ENCODE measurements around the gene XPR1.

The XPR1 gene

DNA sequence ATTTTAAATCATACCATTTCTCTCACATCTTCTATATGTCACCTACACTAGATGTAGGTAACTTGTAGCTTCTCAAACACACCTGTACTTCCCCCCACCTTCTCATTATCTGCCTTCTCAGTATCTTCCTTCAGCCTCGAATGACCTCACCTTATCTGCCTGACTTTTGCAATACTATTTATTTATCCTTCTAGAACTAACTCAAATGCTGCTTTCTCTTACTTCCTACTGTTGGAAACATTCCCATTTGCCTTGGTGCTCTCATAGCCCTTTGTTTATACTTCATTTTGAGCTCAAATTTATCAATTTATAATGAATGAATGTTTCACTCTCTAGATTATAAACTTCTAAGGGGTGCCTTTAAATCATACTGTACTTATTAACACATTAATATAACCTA, 230.5 kb downstream of the XPR1 start:
- no peak overlapping the region for H3K4me3 ChIP-seq (ENCODE audit: insufficient read depth, low read length, poor library complexity, severe bottlenecking)
- H2AFZ ChIP-seq (ENCODE audit: low read depth, low read length, severe bottlenecking) = no peak overlapping the region
- TF ChIP-seq EZH2phosphoT487 (conservative IDR thresholded peaks at IDR 0.05; ENCODE audit: low read length) = no peak
- TF ChIP-seq, protein P1, sequence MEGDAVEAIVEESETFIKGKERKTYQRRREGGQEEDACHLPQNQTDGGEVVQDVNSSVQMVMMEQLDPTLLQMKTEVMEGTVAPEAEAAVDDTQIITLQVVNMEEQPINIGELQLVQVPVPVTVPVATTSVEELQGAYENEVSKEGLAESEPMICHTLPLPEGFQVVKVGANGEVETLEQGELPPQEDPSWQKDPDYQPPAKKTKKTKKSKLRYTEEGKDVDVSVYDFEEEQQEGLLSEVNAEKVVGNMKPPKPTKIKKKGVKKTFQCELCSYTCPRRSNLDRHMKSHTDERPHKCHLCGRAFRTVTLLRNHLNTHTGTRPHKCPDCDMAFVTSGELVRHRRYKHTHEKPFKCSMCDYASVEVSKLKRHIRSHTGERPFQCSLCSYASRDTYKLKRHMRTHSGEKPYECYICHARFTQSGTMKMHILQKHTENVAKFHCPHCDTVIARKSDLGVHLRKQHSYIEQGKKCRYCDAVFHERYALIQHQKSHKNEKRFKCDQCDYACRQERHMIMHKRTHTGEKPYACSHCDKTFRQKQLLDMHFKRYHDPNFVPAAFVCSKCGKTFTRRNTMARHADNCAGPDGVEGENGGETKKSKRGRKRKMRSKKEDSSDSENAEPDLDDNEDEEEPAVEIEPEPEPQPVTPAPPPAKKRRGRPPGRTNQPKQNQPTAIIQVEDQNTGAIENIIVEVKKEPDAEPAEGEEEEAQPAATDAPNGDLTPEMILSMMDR (IDR thresholded peaks at IDR 0.05; ENCODE audit: insufficient read depth, low read length, poor library complexity, severe bottlenecking) = no peak
- H4K20me1 ChIP-seq (ENCODE audit: low read depth, low read length) = no peaks in the 10 kb centered on the region
- no peak overlapping the region for H3K9ac ChIP-seq (ENCODE audit: low read length)
- H3K9me3 ChIP-seq (ENCODE audit: insufficient read depth, low read length) = no peaks in the 10 kb centered on the region
- H3K36me3 ChIP-seq (ENCODE audit: low read length) = no peaks in the 10 kb centered on the region
- no peak overlapping the region for H3K27ac ChIP-seq (ENCODE audit: low read depth, low read length)
- no peak overlapping the region for H3K4me2 ChIP-seq (ENCODE audit: low read depth, low read length, poor library complexity, severe bottlenecking)
- no peaks in the 10 kb centered on the region; the same call in 1 of the 2 replicates for H3F3A ChIP-seq (ENCODE audit: insufficient read depth)
- H3K79me2 ChIP-seq (ENCODE audit: insufficient read depth, low read length) = no peaks in the 10 kb centered on the region
- H3K9me2 ChIP-seq (replicated peaks; ENCODE audit: insufficient read depth, low read length) = no peaks in the 10 kb centered on the region
- no peaks in the 10 kb centered on the region for H3K27me3 ChIP-seq (ENCODE audit: low read length)

DNA sequence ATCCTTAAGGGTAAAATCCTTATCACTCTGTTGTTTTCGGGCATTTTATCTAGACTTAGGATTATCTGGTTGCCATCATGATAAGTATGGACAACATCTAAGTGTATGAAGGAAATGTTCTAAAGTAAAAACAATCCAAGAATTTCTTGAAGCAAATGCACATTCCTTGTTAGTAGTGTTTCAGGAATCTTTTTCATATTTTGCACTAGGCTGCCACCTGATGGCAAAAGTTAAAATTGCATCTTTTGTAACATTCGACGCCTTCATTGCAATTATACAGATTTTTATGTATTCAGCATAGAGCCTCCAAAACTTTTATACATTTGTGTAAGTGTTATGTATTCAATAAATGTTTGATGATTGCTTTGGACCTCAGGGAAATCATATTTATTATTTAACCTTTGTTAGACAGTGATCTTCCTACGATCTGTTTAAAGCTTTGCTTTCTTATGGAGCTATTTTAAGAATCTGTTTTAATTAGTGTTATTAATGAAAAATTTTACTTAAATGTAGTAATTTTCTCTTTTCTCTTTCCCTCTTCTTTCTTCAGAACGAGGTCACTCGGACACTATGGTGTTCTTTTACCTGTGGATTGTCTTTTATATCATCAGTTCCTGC, 231.4 kb downstream of the XPR1 start:
- Histone ChIP-seq H3K27me3 (ENCODE audit: low read length) (no peaks in the 10 kb centered on the region), H3K36me3 (ENCODE audit: low read length) (no peaks in the 10 kb centered on the region), H3K9me3 (ENCODE audit: insufficient read depth, low read length) (no peaks in the 10 kb centered on the region), H3K9ac (ENCODE audit: low read length) (no peak overlapping the region), H3K27ac (ENCODE audit: low read depth, low read length) (no peak overlapping the region), H3K4me2 (ENCODE audit: low read depth, low read length, poor library complexity, severe bottlenecking) (no peak overlapping the region), H3K9me2 (replicated peaks; ENCODE audit: insufficient read depth, low read length) (no peaks in the 10 kb centered on the region), H2AFZ (ENCODE audit: low read depth, low read length, severe bottlenecking) (no peak overlapping the region), H4K20me1 (ENCODE audit: low read depth, low read length) (no peaks in the 10 kb centered on the region), H3K79me2 (ENCODE audit: insufficient read depth, low read length) (no peaks in the 10 kb centered on the region), H3F3A (ENCODE audit: insufficient read depth) (no peaks in the 10 kb centered on the region; the same call in 1 of the 2 replicates), H3K4me3 (ENCODE audit: insufficient read depth, low read length, poor library complexity, severe bottlenecking) (no peak overlapping the region)
- no peak for TF ChIP-seq EZH2phosphoT487 (conservative IDR thresholded peaks at IDR 0.05; ENCODE audit: low read length)
- TF ChIP-seq, protein P1 (IDR thresholded peaks at IDR 0.05; ENCODE audit: insufficient read depth, low read length, poor library complexity, severe bottlenecking) = peak; percentile 44

DNA sequence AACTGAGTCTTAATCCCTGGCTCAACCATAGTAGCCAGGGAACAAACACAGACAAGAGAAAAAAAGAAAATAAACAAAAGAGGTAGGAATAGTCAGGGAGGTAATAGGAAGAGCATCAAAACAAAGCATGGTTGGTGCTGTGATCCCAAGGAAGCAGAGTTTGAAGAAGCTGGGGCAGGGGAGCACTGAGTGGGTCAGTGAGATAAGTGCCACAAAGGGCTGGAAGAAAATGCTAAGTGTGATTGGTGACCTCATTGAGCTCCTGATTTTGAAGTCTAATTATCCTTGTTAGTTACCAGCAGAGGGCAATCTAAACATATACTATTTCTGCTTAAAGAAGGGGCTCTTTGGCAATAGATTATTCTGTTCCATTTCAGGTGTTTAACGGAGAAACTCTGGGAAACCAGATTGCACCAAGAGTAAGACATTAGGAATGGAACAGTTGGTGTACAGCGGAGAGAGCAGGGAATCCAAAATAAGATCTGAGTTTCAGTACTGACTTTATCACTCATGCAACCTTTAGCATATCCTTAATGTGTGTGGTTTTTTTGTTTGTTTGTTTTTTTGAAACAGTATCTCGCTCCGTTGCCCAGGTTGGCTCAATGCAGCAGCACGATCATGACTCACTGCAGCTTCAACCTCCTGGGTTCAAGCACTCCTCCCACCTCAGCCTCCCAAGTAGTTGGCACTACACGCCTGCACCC, 250.1 kb downstream of the XPR1 start:
- H3F3A ChIP-seq (ENCODE audit: insufficient read depth) = no peaks in the 10 kb centered on the region
- no peaks in the 10 kb centered on the region for H3K79me2 ChIP-seq (ENCODE audit: insufficient read depth, low read length)
- no peak overlapping the region for H2AFZ ChIP-seq (ENCODE audit: low read depth, low read length, severe bottlenecking)
- H4K20me1 ChIP-seq (ENCODE audit: low read depth, low read length) = no peaks in the 10 kb centered on the region
- no peaks in the 10 kb centered on the region for H3K9me3 ChIP-seq (ENCODE audit: insufficient read depth, low read length)
- H3K27ac ChIP-seq (ENCODE audit: low read depth, low read length) = no peak overlapping the region
- H3K36me3 ChIP-seq (ENCODE audit: low read length) = no peaks in the 10 kb centered on the region
- H3K27me3 ChIP-seq (ENCODE audit: low read length) = no peaks in the 10 kb centered on the region
- TF ChIP-seq EZH2phosphoT487 (conservative IDR thresholded peaks at IDR 0.05; ENCODE audit: low read length) = no peak
- TF ChIP-seq, protein P1 (IDR thresholded peaks at IDR 0.05; ENCODE audit: insufficient read depth, low read length, poor library complexity, severe bottlenecking) = peak; percentile 20
- H3K9me2 ChIP-seq (replicated peaks; ENCODE audit: insufficient read depth, low read length) = no peaks in the 10 kb centered on the region
- H3K4me2 ChIP-seq (ENCODE audit: low read depth, low read length, poor library complexity, severe bottlenecking) = no peak overlapping the region
- H3K9ac ChIP-seq (ENCODE audit: low read length) = no peak overlapping the region
- no peak overlapping the region for H3K4me3 ChIP-seq (ENCODE audit: insufficient read depth, low read length, poor library complexity, severe bottlenecking)
